Caco-2 (cell line): Measurements from ENCODE around the gene SLC44A2. TPM values are rescaled to one million over a fixed set of nuclear protein-coding genes. Genes with fewer than 3 reads are reported as not detected.
"Not testable (repeated sequence)": the region's sequence is repeated elsewhere in the genome, so short reads cannot be mapped to it uniquely, and the experiment has no call there.

Experiments
- BruUV-seq: library from RNA; stranded (reverse); fragments of 400-500 nt; replicated peaks from 2 replicates; lab custom pipeline; 2021; lab: Mats Ljungman, UMichigan
- CTCF ChIA-PET: fragments of 300-600 bp; sonication (Branson Sonifier 250); formaldehyde crosslinking; loops from one replicate; lab custom pipeline; 2022; ENCODE audit warnings: antibody characterized with exemption; lab: Charles Lee
- POLR2A ChIA-PET: fragments of 300-600 bp; sonication (Branson Sonifier 250); formaldehyde crosslinking; loops from one replicate; lab custom pipeline; 2022; ENCODE audit warnings: antibody characterized with exemption; lab: Charles Lee
- DNase-seq, 2 experiments: peaks; one replicate each; pipeline versions ENCODE4 v3.0.0 to v3.0.0-alpha.2; 2020 to 2022
- H3K27me3 ChIP-seq: replicated peaks from 2 replicates; pipeline ENCODE4 v1.6.0; 2011; ENCODE audit warnings: low read length; ENCODE audit not compliant: control insufficient read depth, insufficient read depth
- H3K36me3 ChIP-seq: 2 replicates; pipeline ENCODE4 v1.5.1; 2011; ENCODE audit warnings: low read length; ENCODE audit not compliant: control insufficient read depth, insufficient read depth
- H3K4me1 ChIP-seq: fragments of 250-450 bp; sonication (Bioruptor Pico); 2 replicates; pipeline ENCODE4 v1.5.1; 2020; ENCODE audit warnings: mild to moderate bottlenecking
- H3K4me3 ChIP-seq: 2 replicates; pipeline ENCODE4 v1.5.1; 2011; ENCODE audit warnings: low read depth, mild to moderate bottlenecking, control low read depth, low read length
- H3K9me3 ChIP-seq: fragments of 250-450 bp; sonication (Bioruptor Pico); 2 replicates; pipeline ENCODE4 v1.5.1; 2020; ENCODE audit warnings: mild to moderate bottlenecking, moderate library complexity
- H3K27ac Mint-ChIP-seq: one replicate; pipeline ENCODE4 v1.8.0; 2022; ENCODE audit warnings: mixed read lengths; ENCODE audit not compliant: unreplicated experiment
- H3K27me3 Mint-ChIP-seq: one replicate; pipeline ENCODE4 v1.8.0; 2022; ENCODE audit warnings: mixed read lengths; ENCODE audit not compliant: insufficient read depth, unreplicated experiment
- H3K36me3 Mint-ChIP-seq: one replicate; pipeline ENCODE4 v1.8.0; 2022; ENCODE audit warnings: mild to moderate bottlenecking, mixed read lengths; ENCODE audit not compliant: insufficient read depth, unreplicated experiment
- H3K4me1 Mint-ChIP-seq: one replicate; pipeline ENCODE4 v1.8.0; 2022; ENCODE audit warnings: low read depth, mixed read lengths; ENCODE audit not compliant: unreplicated experiment
- H3K4me3 Mint-ChIP-seq: one replicate; pipeline ENCODE4 v1.8.0; 2022; ENCODE audit warnings: mild to moderate bottlenecking, moderate library complexity, mixed read lengths; ENCODE audit not compliant: unreplicated experiment
- H3K9me3 Mint-ChIP-seq: one replicate; pipeline ENCODE4 v1.8.0; 2022; ENCODE audit warnings: mixed read lengths; ENCODE audit not compliant: unreplicated experiment
- intact Hi-C: fragments of 100-400 bp; cut with micrococcal nuclease; formaldehyde crosslinking; loops from one replicate; pipeline ENCODE4 v1.10.0; 2022; ENCODE audit not compliant: unreplicated experiment
- total RNA-seq: library from RNA; stranded (reverse); gene quantifications from 2 replicates; pipeline ENCODE4 v1.2.3, GENCODE V29; 2022
- TF ChIP-seq, protein P1 (sequence below), 2 experiments: fragments of 200-600 bp in 1 of 2; IDR thresholded peaks; 1 replicate in 1 of 2; 2 replicates in 1 of 2; pipeline versions ENCODE4 v1.5.1 to v1.8.0; 2011 to 2022; ENCODE audit warnings: antibody characterized with exemption in 1 of 2, control low read depth in 1 of 2, inconsistent platforms in 1 of 2, low read depth in 1 of 2, low read length in 1 of 2, mild to moderate bottlenecking in 1 of 2, moderate library complexity in 1 of 2; ENCODE audit not compliant: insufficient read depth in 1 of 2, severe bottlenecking in 1 of 2, unreplicated experiment in 1 of 2

SLC44A2 gene
- total RNA-seq, 1 experiment from 2014 or later, result 119 TPM

DNA sequence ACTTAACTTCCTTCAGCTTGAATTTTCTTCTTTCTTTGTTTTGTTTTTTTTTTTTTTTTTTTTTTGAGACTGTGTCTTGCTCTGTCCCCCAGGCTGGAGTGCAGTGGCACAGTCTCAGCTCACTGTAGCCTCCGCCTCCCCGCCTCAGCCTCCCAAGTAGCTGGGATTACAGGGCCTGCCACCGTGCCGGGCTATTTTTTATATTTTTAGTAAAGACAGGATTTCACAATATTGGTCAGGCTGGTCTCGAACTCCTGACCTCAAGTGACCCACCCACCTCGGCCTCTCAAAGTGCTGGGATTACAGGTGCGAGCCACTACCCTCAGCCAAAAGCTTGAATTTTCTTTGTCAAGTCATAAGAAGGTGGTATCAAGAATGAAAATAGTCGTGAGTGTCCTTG, 49.9 kb downstream of the SLC44A2 start:
- H3K4me3 ChIP-seq, H3K4me1 ChIP-seq, POLR2A ChIA-PET, H3K9me3 Mint-ChIP-seq, DNase-seq, H3K9me3 ChIP-seq, H3K36me3 ChIP-seq, BruUV-seq, H3K27me3 ChIP-seq, H3K4me3 Mint-ChIP-seq, H3K27ac Mint-ChIP-seq, H3K4me1 Mint-ChIP-seq, H3K27me3 Mint-ChIP-seq, intact Hi-C loops: not testable (repeated sequence)
- CTCF ChIA-PET, result interaction anchor here (1.3 kb wide), 1 partner anchor 31 kb away, joined by 5 read pairs; no protein-coding TSS in a partner anchor
- peaks cover 90% of the 10 kb centered on the region for H3K36me3 Mint-ChIP-seq

DNA sequence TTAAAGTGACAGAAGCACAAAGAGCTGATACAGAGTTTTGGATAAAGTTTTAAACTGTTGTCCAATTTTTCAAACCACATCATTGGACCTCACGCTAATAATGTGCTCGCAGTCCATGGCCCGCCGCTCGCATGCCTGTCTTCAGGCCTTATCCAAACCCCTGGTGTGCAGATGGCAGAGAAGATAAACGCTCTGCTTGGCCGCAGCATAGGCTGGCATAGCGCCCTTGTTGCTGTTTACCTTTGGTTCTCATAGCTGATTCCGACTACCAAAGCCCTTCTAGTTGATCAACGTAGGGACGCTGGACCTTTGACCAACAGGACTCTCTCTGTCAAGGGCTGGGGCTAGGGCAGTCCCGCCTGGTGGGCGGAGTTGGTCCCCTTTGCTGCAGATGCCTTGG, 52.4 kb downstream of the SLC44A2 start:
- TF ChIP-seq, protein P1, sequence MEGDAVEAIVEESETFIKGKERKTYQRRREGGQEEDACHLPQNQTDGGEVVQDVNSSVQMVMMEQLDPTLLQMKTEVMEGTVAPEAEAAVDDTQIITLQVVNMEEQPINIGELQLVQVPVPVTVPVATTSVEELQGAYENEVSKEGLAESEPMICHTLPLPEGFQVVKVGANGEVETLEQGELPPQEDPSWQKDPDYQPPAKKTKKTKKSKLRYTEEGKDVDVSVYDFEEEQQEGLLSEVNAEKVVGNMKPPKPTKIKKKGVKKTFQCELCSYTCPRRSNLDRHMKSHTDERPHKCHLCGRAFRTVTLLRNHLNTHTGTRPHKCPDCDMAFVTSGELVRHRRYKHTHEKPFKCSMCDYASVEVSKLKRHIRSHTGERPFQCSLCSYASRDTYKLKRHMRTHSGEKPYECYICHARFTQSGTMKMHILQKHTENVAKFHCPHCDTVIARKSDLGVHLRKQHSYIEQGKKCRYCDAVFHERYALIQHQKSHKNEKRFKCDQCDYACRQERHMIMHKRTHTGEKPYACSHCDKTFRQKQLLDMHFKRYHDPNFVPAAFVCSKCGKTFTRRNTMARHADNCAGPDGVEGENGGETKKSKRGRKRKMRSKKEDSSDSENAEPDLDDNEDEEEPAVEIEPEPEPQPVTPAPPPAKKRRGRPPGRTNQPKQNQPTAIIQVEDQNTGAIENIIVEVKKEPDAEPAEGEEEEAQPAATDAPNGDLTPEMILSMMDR (IDR thresholded peaks at IDR 0.05; ENCODE audit: insufficient read depth in 1 of 2, low read depth in 1 of 2, low read length in 1 of 2, severe bottlenecking in 1 of 2, unreplicated experiment in 1 of 2), result no peak
- Mint-ChIP-seq H3K27ac (no peak overlapping the region), H3K27me3 (no peaks in the 10 kb centered on the region), H3K4me3 (no peak overlapping the region), H3K36me3 (peaks cover 98% of the 10 kb centered on the region), H3K9me3 (no peaks in the 10 kb centered on the region), H3K4me1 (no peaks in the 10 kb centered on the region)
- ChIA-PET CTCF (no interaction called here), POLR2A (no interaction called here)
- no peaks in the 10 kb centered on the region for H3K27me3 ChIP-seq
- no peak overlapping the region for H3K4me3 ChIP-seq
- BruUV-seq, result no TSS peak
- no peaks in the 10 kb centered on the region for H3K4me1 ChIP-seq
- intact Hi-C loops, result no loop called here
- H3K36me3 ChIP-seq, result peaks cover 17% of the 10 kb centered on the region
- no peak for DNase-seq
- H3K9me3 ChIP-seq, result no peaks in the 10 kb centered on the region

DNA sequence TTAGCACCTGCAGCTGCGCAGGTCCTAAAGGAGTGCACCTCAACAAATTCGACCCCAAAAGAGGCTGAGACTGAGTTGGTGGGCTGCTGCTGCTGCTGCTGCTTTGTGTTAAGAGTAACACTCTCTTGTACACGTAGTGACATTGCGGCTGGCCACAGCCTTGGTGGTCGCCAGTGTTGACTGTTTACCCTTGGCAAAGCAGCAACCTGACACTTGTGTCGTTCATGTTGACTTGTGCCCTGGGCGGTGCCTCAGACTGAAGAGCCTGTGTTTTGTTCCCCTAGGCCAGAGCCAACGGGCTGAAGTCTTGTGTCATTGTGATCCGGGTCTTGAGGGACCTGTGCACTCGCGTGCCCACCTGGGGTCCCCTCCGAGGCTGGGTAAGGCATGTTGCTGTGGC, 53.5 kb downstream of the SLC44A2 start:
- Histone ChIP-seq H3K27me3 (no peaks in the 10 kb centered on the region), H3K4me1 (no peaks in the 10 kb centered on the region), H3K9me3 (no peaks in the 10 kb centered on the region), H3K36me3 (peaks cover 16% of the 10 kb centered on the region), H3K4me3 (no peak overlapping the region)
- Mint-ChIP-seq H3K4me1 (no peaks in the 10 kb centered on the region), H3K4me3 (no peak overlapping the region), H3K36me3 (peaks cover 98% of the 10 kb centered on the region), H3K27me3 (no peaks in the 10 kb centered on the region), H3K27ac (no peak overlapping the region), H3K9me3 (no peaks in the 10 kb centered on the region)
- POLR2A ChIA-PET, result no interaction called here
- TF ChIP-seq, protein P1 (IDR thresholded peaks at IDR 0.05; ENCODE audit: insufficient read depth in 1 of 2, low read depth in 1 of 2, low read length in 1 of 2, severe bottlenecking in 1 of 2, unreplicated experiment in 1 of 2), result no peak
- CTCF ChIA-PET, result no interaction called here
- DNase-seq, result no peak
- intact Hi-C loops, result no loop called here
- no TSS peak for BruUV-seq

DNA sequence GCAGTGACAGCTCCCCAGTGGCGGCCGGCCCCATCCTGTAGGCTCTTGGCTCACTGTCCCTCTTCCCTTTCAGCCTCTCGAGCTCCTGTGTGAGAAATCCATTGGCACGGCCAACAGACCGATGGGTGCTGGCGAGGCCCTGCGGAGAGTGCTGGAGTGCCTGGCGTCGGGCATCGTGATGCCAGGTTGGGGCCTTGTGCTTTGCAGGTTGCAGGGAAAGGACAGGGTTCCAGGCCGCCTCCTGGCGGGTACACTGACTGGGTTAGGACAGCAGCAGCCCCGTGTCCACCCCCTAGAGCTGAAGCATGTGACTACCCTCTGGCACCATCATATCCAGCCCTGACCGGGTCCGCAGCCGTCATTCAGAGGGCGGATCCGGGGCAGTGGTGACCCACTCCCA, 54.4 kb downstream of the SLC44A2 start:
- ChIA-PET POLR2A (no interaction called here), CTCF (no interaction called here)
- BruUV-seq, result no TSS peak
- H3K9me3 Mint-ChIP-seq, result no peaks in the 10 kb centered on the region
- H3K27me3 Mint-ChIP-seq, result no peaks in the 10 kb centered on the region
- Histone ChIP-seq H3K4me1 (no peaks in the 10 kb centered on the region), H3K27me3 (no peaks in the 10 kb centered on the region), H3K9me3 (no peaks in the 10 kb centered on the region), H3K4me3 (no peak overlapping the region), H3K36me3 (peaks cover 16% of the 10 kb centered on the region)
- H3K27ac Mint-ChIP-seq, result no peak overlapping the region
- intact Hi-C loops, result no loop called here
- H3K4me1 Mint-ChIP-seq, result no peaks in the 10 kb centered on the region
- DNase-seq, result no peak
- H3K4me3 Mint-ChIP-seq, result no peak overlapping the region
- TF ChIP-seq, protein P1 (IDR thresholded peaks at IDR 0.05; ENCODE audit: insufficient read depth in 1 of 2, low read depth in 1 of 2, low read length in 1 of 2, severe bottlenecking in 1 of 2, unreplicated experiment in 1 of 2), result no peak
- peaks cover 98% of the 10 kb centered on the region for H3K36me3 Mint-ChIP-seq
